CD4-positive, alpha-beta T cell (primary cell): Measurements from ENCODE around the gene PLXDC1. TPM values are rescaled to one million over a fixed set of nuclear protein-coding genes. Genes with fewer than 3 reads are reported as not detected.
A peak's percentile ranks its signal among the peaks of the same experiment; 100 is the strongest.

ENCODE experiments used
- ATAC-seq: fragments of 200-7000 bp; cut with Tn5 transposase; one replicate; pipeline ENCODE4 v1.10.0; 2022; ENCODE audit warnings: mild to moderate bottlenecking; ENCODE audit not compliant: poor library complexity
- CTCF ChIA-PET: fragments of 350-600 bp; sonication (Branson Sonifier 250); formaldehyde crosslinking; loops from one replicate; lab custom pipeline; 2021; ENCODE audit warnings: antibody characterized with exemption, inconsistent platforms; lab: Charles Lee
- POLR2A ChIA-PET: fragments of 350-600 bp; sonication (Branson Sonifier 250); formaldehyde crosslinking; loops from one replicate; lab custom pipeline; 2021; ENCODE audit warnings: antibody characterized with exemption, inconsistent platforms; lab: Charles Lee
- DNase-seq, 14 experiments: peaks; one replicate each; pipeline ENCODE4 v3.0.0-alpha.2; 2013 to 2020; ENCODE audit warnings: mixed read lengths in 2 of 14
- H3K27ac ChIP-seq, 2 donors: one replicate each; pipeline versions ENCODE4 v1.5.1 to v1.7.0; 2013; ENCODE audit warnings: low read length in 2 of 2, low read depth in 1 of 2, mild to moderate bottlenecking in 1 of 2
- H3K27me3 ChIP-seq, 2 experiments: 1 replicate in 1 of 2; 2 replicates in 1 of 2; pipeline versions ENCODE4 v1.6.1 to v1.7.0; 2013; ENCODE audit warnings: low read length in 2 of 2, control low read depth in 1 of 2, mild to moderate bottlenecking in 1 of 2, moderate library complexity in 1 of 2; ENCODE audit not compliant: insufficient read depth in 2 of 2, control insufficient read depth in 1 of 2
- H3K36me3 ChIP-seq: one replicate; pipeline ENCODE4 v1.6.1; 2013; ENCODE audit warnings: low read length, control low read depth; ENCODE audit not compliant: insufficient read depth
- H3K4me1 ChIP-seq: one replicate; pipeline ENCODE4 v1.6.1; 2013; ENCODE audit warnings: low read length, control low read depth; ENCODE audit not compliant: insufficient read depth
- H3K4me3 ChIP-seq: one replicate; pipeline ENCODE4 v1.5.1; 2013; ENCODE audit warnings: mild to moderate bottlenecking, low read length, moderate library complexity
- H3K9me3 ChIP-seq, 2 experiments: 1 replicate in 1 of 2; 2 replicates in 1 of 2; pipeline versions ENCODE4 v1.6.1 to v1.7.0; 2013; ENCODE audit warnings: low read length in 2 of 2, mild to moderate bottlenecking in 2 of 2, control low read depth in 1 of 2, moderate library complexity in 1 of 2; ENCODE audit not compliant: control insufficient read depth in 1 of 2, insufficient read depth in 1 of 2
- H3K27ac Mint-ChIP-seq: one replicate; pipeline ENCODE4 v1.8.0; 2020; ENCODE audit warnings: mixed read lengths
- H3K27me3 Mint-ChIP-seq: one replicate; pipeline ENCODE4 v1.8.0; 2021; ENCODE audit warnings: mixed read lengths
- H3K36me3 Mint-ChIP-seq: one replicate; pipeline ENCODE4 v1.8.0; 2021; ENCODE audit warnings: low read depth, mixed read lengths
- H3K4me1 Mint-ChIP-seq: one replicate; pipeline ENCODE4 v1.8.0; 2021; ENCODE audit warnings: low read depth, mixed read lengths
- H3K4me3 Mint-ChIP-seq: one replicate; pipeline ENCODE4 v1.8.0; 2020; ENCODE audit warnings: mild to moderate bottlenecking, mixed read lengths
- H3K9me3 Mint-ChIP-seq: one replicate; pipeline ENCODE4 v1.8.0; 2020; ENCODE audit warnings: mixed read lengths
- CTCF ChIP-seq: fragments of 200-600 bp; IDR thresholded peaks from one replicate; pipeline ENCODE4 v1.8.0; 2022; ENCODE audit warnings: antibody characterized with exemption, mild to moderate bottlenecking
- intact Hi-C, 2 experiments: fragments of 100-400 bp; cut with DNase I in 1 of 2; cut with micrococcal nuclease in 1 of 2; formaldehyde crosslinking; loops; one replicate each; pipeline versions ENCODE4 v1.15.1 to v1.9.0; 2023 to 2025; cut with DNase I, micrococcal nuclease
- total RNA-seq, 174 experiments: library from RNA in 2 of 174; stranded (reverse) in 2 of 174; gene quantifications; one replicate each; pipeline ENCODE4 v1.2.3 and lab custom pipeline; 2021 to 2026

Gene PLXDC1
- total RNA-seq, 2 experiments from 2014 or later: 66.7 to 67.6 TPM

GRCh38 chr17:39164675-39165143 is 13.3 kb upstream of the PLXDC1 start:
- Mint-ChIP-seq H3K4me3 (peak overlapping the region; percentile 90), H3K9me3 (no peaks in the 10 kb centered on the region), H3K4me1 (peaks cover 27% of the 10 kb centered on the region), H3K27me3 (peaks cover 34% of the 10 kb centered on the region), H3K27ac (no peak overlapping the region), H3K36me3 (no peaks in the 10 kb centered on the region)
- no peaks in the 10 kb centered on the region for H3K36me3 ChIP-seq
- peaks cover 32% of the 10 kb centered on the region for H3K4me1 ChIP-seq
- ChIA-PET CTCF (interaction anchor here (0.6 to 3.8 kb wide), 30 partner anchors 10 to 295 kb away, joined by 3 to 47 read pairs (median 4); partner anchors contain the start of genes LASP1 and RPL19), POLR2A (interaction anchor here (0.5 to 5.5 kb wide), 16 partner anchors 9 to 311 kb away, joined by 3 to 35 read pairs (median 4); partner anchors contain the start of genes FBXO47, LASP1, PLXDC1 and RPL19)
- intact Hi-C loops: loop anchor here in 1 of 2 experiments (2.0 kb wide), 1 partner anchor 80 kb away; no protein-coding TSS in a partner anchor
- no peak overlapping the region for H3K27ac ChIP-seq
- ATAC-seq (peak; percentile 86), DNase-seq (peak; percentile 56 to 85 (median 63))
- H3K27me3 ChIP-seq: peaks cover 17 to 22% of the 10 kb centered on the region in 2 experiments
- peaks cover 0 to 13% of the 10 kb centered on the region in 2 experiments for H3K9me3 ChIP-seq
- TF ChIP-seq CTCF: peak; percentile 94
- peak overlapping the region; percentile 60 for H3K4me3 ChIP-seq

GRCh38 chr17:39161962-39162361 is 10.5 kb upstream of the PLXDC1 start:
- H3K27me3 ChIP-seq: peaks cover 17 to 19% of the 10 kb centered on the region in 2 experiments
- TF ChIP-seq CTCF: no peak
- Mint-ChIP-seq H3K27me3 (peaks cover 22% of the 10 kb centered on the region), H3K4me1 (peaks cover 19% of the 10 kb centered on the region), H3K27ac (no peak overlapping the region), H3K4me3 (peak overlapping the region; percentile 8), H3K9me3 (no peaks in the 10 kb centered on the region), H3K36me3 (no peaks in the 10 kb centered on the region)
- H3K4me3 ChIP-seq: no peak overlapping the region
- H3K4me1 ChIP-seq: peaks cover 26% of the 10 kb centered on the region
- intact Hi-C loops: no loop called here
- ChIA-PET POLR2A (no interaction called here), CTCF (interaction anchor here (0.9 to 1.5 kb wide), 2 partner anchors 11 to 13 kb away, joined by 3 to 4 read pairs; no protein-coding TSS in a partner anchor)
- DNase-seq (no peak), ATAC-seq (no peak)
- peaks cover 0 to 9% of the 10 kb centered on the region in 2 experiments for H3K9me3 ChIP-seq
- H3K27ac ChIP-seq: no peak overlapping the region
- H3K36me3 ChIP-seq: no peaks in the 10 kb centered on the region

- Histone ChIP-seq H3K4me1 (peaks cover 10% of the 10 kb centered on the region), H3K36me3 (no peaks in the 10 kb centered on the region), H3K9me3 (no peaks in the 10 kb centered on the region), H3K4me3 (no peak overlapping the region), H3K27ac (no peak overlapping the region), H3K27me3 (no peaks in the 10 kb centered on the region)
- H3K4me1 Mint-ChIP-seq: peaks cover 12% of the 10 kb centered on the region
- H3K4me3 Mint-ChIP-seq: peak overlapping the region; percentile 11
- no peak for DNase-seq
- peaks cover 10% of the 10 kb centered on the region for H3K36me3 Mint-ChIP-seq
- ChIA-PET POLR2A (no interaction called here), CTCF (no interaction called here)
- peaks cover 10% of the 10 kb centered on the region for H3K27me3 Mint-ChIP-seq
- no peak for ATAC-seq
- TF ChIP-seq CTCF: no peak
- no peak overlapping the region for H3K27ac Mint-ChIP-seq
- H3K9me3 Mint-ChIP-seq: no peaks in the 10 kb centered on the region
- intact Hi-C loops: loop anchor here in 1 of 2 experiments (10.0 kb wide), 1 partner anchor 404 kb away; the partner anchor contains the start of gene PSMB3
Measured at GRCh38 chr17:39158623-39159022, 7.2 kb upstream of the PLXDC1 start.
